HepG2 (cell line): ENCODE measurements around the gene SYNGR1. TPM values are rescaled to one million over a fixed set of nuclear protein-coding genes. Genes with fewer than 3 reads are reported as not detected.
A peak's percentile ranks its signal among the peaks of the same experiment; 100 is the strongest.

Experiments used
- ARNT2 ChIP-seq: sonication (generic); formaldehyde crosslinking; IDR thresholded peaks from 2 replicates; pipeline ENCODE4 v1.8.0; 2022; ENCODE audit warnings: mild to moderate bottlenecking, low read depth, missing genetic modification reagents, moderate library complexity
- CEBPG ChIP-seq: IDR thresholded peaks from 2 replicates; pipeline ENCODE4 v1.6.1; 2016
- CSRNP1 ChIP-seq: sonication (generic); formaldehyde crosslinking; IDR thresholded peaks from 2 replicates; pipeline ENCODE4 v1.8.1; 2023; ENCODE audit warnings: mild to moderate bottlenecking, missing genetic modification reagents
- HIC2 ChIP-seq: sonication (generic); formaldehyde crosslinking; IDR thresholded peaks from 2 replicates; pipeline ENCODE4 v1.9.0; 2022; ENCODE audit warnings: low read depth, missing genetic modification reagents
- HNF1B ChIP-seq: sonication (generic); formaldehyde crosslinking; IDR thresholded peaks from 2 replicates; pipeline ENCODE4 v1.5.1; 2020; ENCODE audit warnings: mild to moderate bottlenecking, moderate library complexity, missing genetic modification reagents
- MAX ChIP-seq: IDR thresholded peaks from 2 replicates; pipeline ENCODE4 v1.6.1; 2012; ENCODE audit warnings: inconsistent platforms
- MED1 ChIP-seq: sonication (generic); formaldehyde crosslinking; IDR thresholded peaks from 2 replicates; pipeline ENCODE4 v1.4.0; 2020; ENCODE audit warnings: missing genetic modification reagents
- SAP130 ChIP-seq: IDR thresholded peaks from 2 replicates; pipeline ENCODE4 v1.6.1; 2016; ENCODE audit warnings: low read depth
- TRIM24 ChIP-seq: sonication (generic); formaldehyde crosslinking; IDR thresholded peaks from 2 replicates; pipeline ENCODE4 v1.8.0; 2022; ENCODE audit warnings: mild to moderate bottlenecking, missing genetic modification reagents
- ZFP82 ChIP-seq: sonication (generic); formaldehyde crosslinking; IDR thresholded peaks from 2 replicates; pipeline ENCODE4 v1.5.1; 2020; ENCODE audit warnings: mild to moderate bottlenecking, missing genetic modification reagents, borderline replicate concordance
- ZFY ChIP-seq: sonication (generic); formaldehyde crosslinking; IDR thresholded peaks from 2 replicates; pipeline ENCODE4 v1.4.0; 2020; ENCODE audit warnings: missing genetic modification reagents
- ZNF33A ChIP-seq: sonication (generic); formaldehyde crosslinking; IDR thresholded peaks from 2 replicates; pipeline ENCODE4 v1.5.1; 2020; ENCODE audit warnings: missing genetic modification reagents, mild to moderate bottlenecking, moderate library complexity, borderline replicate concordance
- ZNF564 ChIP-seq: sonication (generic); formaldehyde crosslinking; IDR thresholded peaks from 2 replicates; pipeline ENCODE4 v1.8.1; 2023; ENCODE audit warnings: mild to moderate bottlenecking, missing genetic modification reagents
- ZNF687 ChIP-seq: sonication (generic); formaldehyde crosslinking; IDR thresholded peaks from 2 replicates; pipeline ENCODE4 v1.5.1; 2020; ENCODE audit warnings: mild to moderate bottlenecking, missing genetic modification reagents, moderate library complexity
- ZNF770 ChIP-seq: sonication (generic); formaldehyde crosslinking; IDR thresholded peaks from 2 replicates; pipeline ENCODE4 v1.5.0; 2020; ENCODE audit warnings: mild to moderate bottlenecking, missing genetic modification reagents
- polyA plus RNA-seq, 8 experiments: library from polyadenylated mRNA; depleted of rRNA in 3 of 8; stranded (reverse) in 7 of 8; unstranded in 1 of 8; fragments of >200 nt; fragmentation: Illumina TruSeq in 4 of 8; extraction: Trizol in 4 of 8; gene quantifications; 2 replicates each; pipeline versions ENCODE4 v1.2.1 to v1.2.3, GENCODE V29; 2011 to 2016; ENCODE audit warnings: low read depth in 4 of 8, missing spikeins in 1 of 8, mixed read lengths in 1 of 8; ENCODE audit not compliant: insufficient read depth in 1 of 8
- total RNA-seq, 5 experiments: library from RNA; depleted of rRNA; stranded (reverse); fragments of >200 nt; fragmentation: Illumina TruSeq; extraction: Trizol; gene quantifications; 2 replicates each; pipeline ENCODE4 v1.2.3, GENCODE V29; 2016; ENCODE audit warnings: low read depth in 1 of 5

Gene SYNGR1
- total and polyA plus RNA-seq, 2 of the 13 experiments (the other 11 are each of a cell fraction or from before 2014, with no cell fraction given), result 0.27 to 2.7 TPM

- TF ChIP-seq HNF1B (CRISPR knock-in tag) (0 out of 2 replicates have a peak, but pooled peaks have one; percentile 25), SAP130 (peak; percentile 41; the same call in 1 of the 2 replicates), ZNF564 (CRISPR knock-in tag) (0 out of 2 replicates have a peak, but pooled peaks have one; percentile 33), TRIM24 (CRISPR knock-in tag) (no peak), MED1 (CRISPR knock-in tag) (0 out of 2 replicates have a peak, but pooled peaks have one; percentile 26), ZFY (CRISPR knock-in tag) (peak; percentile 8; the same call in 1 of the 2 replicates), ARNT2 (CRISPR knock-in tag) (0 out of 2 replicates have a peak, but pooled peaks have one; percentile 49), CSRNP1 (CRISPR knock-in tag) (no peak), HIC2 (CRISPR knock-in tag) (peak; percentile 27; the same call in 1 of the 2 replicates), ZNF687 (CRISPR knock-in tag) (peak; percentile 73), CEBPG (CRISPR knock-in tag) (peak; percentile 32; the same call in 1 of the 2 replicates), MAX (peak; percentile 25; the same call in 1 of the 2 replicates), ZFP82 (CRISPR knock-in tag) (peak; percentile 51; the same call in 1 of the 2 replicates), ZNF33A (CRISPR knock-in tag) (0 out of 2 replicates have a peak, but pooled peaks have one; percentile 72), ZNF770 (CRISPR knock-in tag) (peak; percentile 71)
Observed at GRCh38 chr22:39303892-39304671, 45.7 kb upstream of the SYNGR1 start (continued).
